GM19035 (cell line): ENCODE data around the gene HVCN1.
"Not testable (repeated sequence)": the region's sequence is repeated elsewhere in the genome, so short reads cannot be mapped to it uniquely, and the experiment has no call there.

Experiments used
- ATAC-seq: cut with Tn5 transposase; IDR thresholded peaks from one replicate; pipeline ENCODE4 v1.9.1; 2021; ENCODE audit not compliant: unreplicated experiment

Gene HVCN1

GRCh38 chr12:110688446-110689280 is at the start of gene HVCN1:
Gene HVCN1 (minus strand): TSS chr12:110689115. CDS start chr12:110683245, 5,870 bp downstream.
- peak; percentile 34 for ATAC-seq

GRCh38 chr12:110737532-110737931 is 48.6 kb upstream of the HVCN1 start:
- no peak for ATAC-seq

- not testable (repeated sequence) for ATAC-seq
These were observed 48.1 kb upstream of the HVCN1 start for GRCh38 chr12:110737016-110737415.

- no peak for ATAC-seq
These were observed 45.0 kb upstream of the HVCN1 start for GRCh38 chr12:110733900-110734299.

GRCh38 chr12:110733089-110733715 is 44.3 kb upstream of the HVCN1 start:
- ATAC-seq: no peak

GRCh38 chr12:110732572-110732971 is 43.7 kb upstream of the HVCN1 start:
- no peak for ATAC-seq

- ATAC-seq: no peak
These were observed 42.6 kb upstream of the HVCN1 start for GRCh38 chr12:110731479-110731878.

- no peak for ATAC-seq
These were observed 39.7 kb upstream of the HVCN1 start for GRCh38 chr12:110728628-110729027.

GRCh38 chr12:110726708-110727369 is 37.9 kb upstream of the HVCN1 start:
- no peak for ATAC-seq

- ATAC-seq: no peak
These were observed 37.1 kb upstream of the HVCN1 start for GRCh38 chr12:110726028-110726427.

- no peak for ATAC-seq
These were observed 36.4 kb upstream of the HVCN1 start for GRCh38 chr12:110725267-110725666.

- ATAC-seq: not testable (repeated sequence)
These were observed 34.0 kb upstream of the HVCN1 start for GRCh38 chr12:110722892-110723291.

GRCh38 chr12:110721570-110721969 is 32.7 kb upstream of the HVCN1 start:
- ATAC-seq: no peak

- no peak for ATAC-seq
These were observed 31.6 kb upstream of the HVCN1 start for GRCh38 chr12:110720516-110720915.

- no peak for ATAC-seq
These were observed 29.4 kb upstream of the HVCN1 start for GRCh38 chr12:110718222-110718908.

- ATAC-seq: no peak
These were observed 28.1 kb upstream of the HVCN1 start for GRCh38 chr12:110717037-110717436.

GRCh38 chr12:110708917-110709316 is 20.0 kb upstream of the HVCN1 start:
- ATAC-seq: no peak

- no peak for ATAC-seq
These were observed 16.4 kb upstream of the HVCN1 start for GRCh38 chr12:110705309-110705708.

GRCh38 chr12:110704750-110705149 is 15.8 kb upstream of the HVCN1 start:
- no peak for ATAC-seq

- ATAC-seq: no peak
These were observed 15.3 kb upstream of the HVCN1 start for GRCh38 chr12:110704231-110704630.

- no peak for ATAC-seq
These were observed 13.2 kb upstream of the HVCN1 start for GRCh38 chr12:110702081-110702480.
